Anterior cingulate cortex (tissue), 58 donors: ENCODE measurements around the gene SORD.
"Not testable (repeated sequence)": the region's sequence is repeated elsewhere in the genome, so short reads cannot be mapped to it uniquely, and the experiment has no call there.

Source experiments
- DNase-seq, 58 donors: peaks; one replicate each; lab custom pipeline; 2025; lab: John Stamatoyannopoulos, UW

The SORD gene

GRCh38 chr15:45058690-45059675 lies 36.0 kb downstream of the SORD start:
- not testable (repeated sequence) for DNase-seq

GRCh38 chr15:45062301-45062700 lies 39.3 kb downstream of the SORD start:
- not testable (repeated sequence) for DNase-seq

DNA sequence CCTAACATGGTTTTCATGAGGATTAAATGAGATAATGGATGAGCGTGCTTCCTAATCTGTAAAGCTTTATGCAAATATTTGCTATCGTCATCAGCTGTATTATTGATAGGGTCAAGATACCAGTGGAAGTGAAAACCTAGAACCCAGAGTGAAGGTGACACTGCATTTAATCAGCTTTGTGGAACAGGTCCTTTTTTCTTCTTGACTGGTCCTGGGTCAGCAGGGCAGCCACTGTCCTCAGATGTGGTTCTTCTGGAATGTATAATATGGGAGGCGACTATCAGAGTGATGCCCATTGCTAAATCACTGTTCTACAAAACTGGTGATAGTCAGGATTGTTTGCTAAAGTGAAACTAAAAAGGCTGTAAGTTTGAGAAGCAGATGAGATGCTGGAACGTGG lies 41.4 kb downstream of the SORD start:
- DNase-seq = no peak

DNA sequence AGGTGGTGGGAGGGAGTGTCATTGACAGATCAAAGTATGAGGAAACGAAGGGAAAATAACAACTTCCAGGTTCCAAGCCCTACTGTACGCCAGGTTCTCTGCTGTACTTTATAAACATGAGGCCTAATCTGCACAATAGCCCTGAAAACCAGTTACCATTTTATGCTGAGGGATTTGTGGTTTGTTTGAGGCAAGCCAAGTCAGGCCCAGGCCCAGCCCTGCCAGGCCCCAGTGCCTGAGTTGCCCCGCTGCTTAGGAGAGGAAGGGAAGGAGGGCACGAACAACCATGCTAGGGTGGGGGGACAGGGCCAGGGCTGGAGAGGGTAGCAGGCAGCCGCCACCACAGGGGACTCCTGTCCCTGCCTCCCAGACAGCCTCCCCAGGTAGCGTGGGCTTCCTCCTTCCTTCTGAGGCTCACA lies 47.0 kb downstream of the SORD start:
- DNase-seq = not testable (repeated sequence)

GRCh38 chr15:45073602-45074001 lies 50.6 kb downstream of the SORD start:
- not testable (repeated sequence) for DNase-seq

DNA sequence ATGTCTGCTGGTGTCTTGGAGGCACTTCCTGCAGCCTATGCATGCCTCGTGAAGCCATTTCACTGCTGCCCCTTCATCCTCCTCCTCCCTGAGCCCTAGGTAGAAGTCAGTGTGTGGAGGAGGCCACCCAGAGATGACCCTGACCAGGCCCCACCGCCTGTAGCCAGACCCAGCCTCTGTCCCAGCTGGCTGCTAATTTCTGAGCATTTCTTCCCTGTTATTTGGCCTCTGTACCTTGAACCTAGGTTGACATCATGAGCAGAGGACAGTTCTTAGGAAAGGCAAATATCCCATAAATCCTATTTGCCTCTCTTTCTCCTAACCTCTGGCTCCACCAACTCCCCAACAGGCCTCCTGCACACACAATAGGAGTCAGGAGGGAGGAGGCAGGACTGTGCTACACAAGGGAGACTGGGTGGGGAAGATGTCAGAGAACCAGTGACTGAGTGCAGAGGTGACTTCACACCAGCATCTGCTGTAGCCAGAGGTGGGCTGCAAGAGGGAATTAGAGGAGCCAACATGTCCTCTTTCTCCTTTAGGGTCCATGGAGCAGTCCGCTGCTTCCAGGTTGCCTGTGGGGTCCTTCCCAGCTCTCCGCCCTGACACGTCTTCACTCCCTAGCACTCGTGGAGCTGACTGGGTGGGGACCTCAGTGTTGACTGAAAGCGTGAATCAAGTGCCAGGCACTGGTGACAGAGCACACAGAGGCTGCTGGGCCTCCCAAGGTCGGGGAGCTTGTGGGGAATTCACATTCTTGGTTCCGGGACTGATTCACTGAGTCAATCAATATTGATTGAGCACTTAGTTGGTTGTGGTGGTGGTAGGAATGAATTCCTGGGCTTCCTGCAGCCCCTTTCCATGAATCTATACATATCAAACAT lies 52.7 kb downstream of the SORD start:
- DNase-seq = not testable (repeated sequence)

GRCh38 chr15:45077391-45077790 lies 54.4 kb downstream of the SORD start:
- DNase-seq = not testable (repeated sequence)

DNA sequence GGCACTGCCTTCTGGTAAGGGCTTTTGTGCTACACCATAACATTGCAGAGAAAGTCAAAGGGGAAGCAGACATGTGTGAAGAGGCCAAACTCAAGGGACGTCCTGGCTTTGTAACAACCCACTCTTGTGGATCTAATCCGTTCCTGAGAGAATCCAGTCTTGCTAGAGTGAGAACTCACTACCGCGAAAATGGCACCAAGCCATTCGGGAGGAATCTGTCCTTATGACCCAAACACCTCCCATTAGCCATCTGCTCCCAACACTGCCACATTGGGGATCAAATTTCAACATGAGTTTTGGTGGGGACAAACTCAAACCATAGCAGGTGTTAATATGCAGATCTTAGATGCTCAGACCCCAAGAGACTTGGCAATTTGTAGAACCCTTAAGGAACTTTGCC lies 56.2 kb downstream of the SORD start:
- DNase-seq = not testable (repeated sequence)

DNA sequence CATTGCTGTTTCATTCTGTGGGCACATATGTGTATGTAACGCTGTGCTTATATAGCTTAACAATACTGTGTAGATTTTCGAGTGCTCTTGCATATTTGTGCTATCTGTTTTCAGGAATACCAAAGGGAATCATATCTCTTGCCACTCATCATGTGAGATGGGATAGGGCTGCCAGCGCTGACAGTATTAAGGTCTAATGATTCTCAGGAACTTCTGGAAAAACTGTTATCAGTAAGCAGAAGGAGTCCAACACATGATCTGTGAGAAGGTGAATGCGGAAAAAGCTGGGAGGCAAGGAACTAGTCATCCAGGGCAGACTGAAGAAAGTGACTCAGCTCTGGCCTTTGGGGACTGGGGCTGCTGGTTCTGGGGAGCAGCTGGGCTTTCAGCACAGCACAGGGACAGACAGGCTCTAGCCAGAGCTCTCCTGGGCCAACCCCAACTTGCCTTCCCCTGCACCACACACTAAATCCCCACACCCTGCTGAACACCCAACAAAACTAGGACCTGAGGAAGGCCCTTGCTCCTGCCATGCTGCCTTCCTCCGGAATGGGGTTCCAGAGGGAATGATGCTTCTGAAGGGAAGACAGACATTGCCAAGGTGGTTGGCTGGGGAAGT lies 56.7 kb downstream of the SORD start:
- DNase-seq = not testable (repeated sequence)

GRCh38 chr15:45080593-45080992 lies 57.6 kb downstream of the SORD start:
- not testable (repeated sequence) for DNase-seq

GRCh38 chr15:45082412-45082811 lies 59.4 kb downstream of the SORD start:
- DNase-seq = not testable (repeated sequence)

DNA sequence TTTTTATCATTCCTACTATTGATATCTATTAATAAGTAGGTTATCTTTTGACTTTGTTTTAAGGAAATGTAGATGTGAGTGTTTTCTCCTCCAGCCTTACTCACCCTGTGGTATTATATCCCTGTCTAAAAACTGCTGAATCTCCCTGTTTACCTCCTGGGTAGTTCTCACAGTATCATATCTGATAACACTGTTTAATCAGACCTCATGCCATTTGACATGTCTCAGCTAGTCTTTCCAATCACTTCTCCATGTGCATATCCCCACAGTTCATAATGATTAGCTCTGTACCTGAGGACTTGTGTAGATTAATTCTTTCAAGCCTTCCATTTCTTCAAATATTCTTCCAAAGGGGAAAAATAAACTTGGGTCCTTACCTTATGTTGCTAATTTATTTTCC lies 60.2 kb downstream of the SORD start:
- no peak for DNase-seq

DNA sequence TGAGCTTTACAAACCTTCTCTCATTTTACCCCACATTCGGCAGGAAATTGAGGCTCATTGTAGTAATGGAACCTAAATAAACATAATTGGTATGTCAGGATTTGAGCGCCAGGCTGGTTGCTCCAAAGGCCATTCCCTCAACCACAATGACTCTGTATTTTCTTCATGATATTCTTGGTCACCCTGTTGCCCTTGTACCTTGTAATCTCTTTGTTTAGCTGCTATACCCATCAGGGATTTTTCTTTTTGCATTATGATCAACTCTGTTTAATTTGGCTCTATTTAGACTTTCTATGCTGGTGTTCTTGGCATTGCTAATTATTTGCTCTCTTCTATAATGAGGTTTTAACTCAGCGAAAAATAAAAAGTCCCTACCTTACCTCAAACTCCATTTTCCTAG lies 61.2 kb downstream of the SORD start:
- DNase-seq = no peak

DNA sequence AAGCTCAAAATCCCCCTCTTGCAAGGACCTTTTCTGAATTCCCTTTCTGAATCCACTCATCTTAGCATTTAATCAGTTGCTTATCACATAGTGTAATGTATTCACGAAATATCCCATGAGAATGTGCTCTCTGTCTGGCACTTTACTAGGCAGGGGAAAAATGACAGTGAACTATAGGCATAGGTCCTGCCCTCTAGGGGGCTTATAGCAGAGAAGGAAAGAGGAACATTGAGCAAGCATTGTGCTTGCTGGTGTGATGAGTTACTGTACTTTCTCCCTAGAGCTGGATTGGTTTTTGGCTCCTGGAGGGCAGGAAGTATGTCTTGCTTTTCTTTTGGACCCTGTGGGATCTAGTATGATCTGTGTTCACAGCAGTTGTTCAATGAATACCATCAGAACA lies 64.5 kb downstream of the SORD start:
- no peak for DNase-seq

DNA sequence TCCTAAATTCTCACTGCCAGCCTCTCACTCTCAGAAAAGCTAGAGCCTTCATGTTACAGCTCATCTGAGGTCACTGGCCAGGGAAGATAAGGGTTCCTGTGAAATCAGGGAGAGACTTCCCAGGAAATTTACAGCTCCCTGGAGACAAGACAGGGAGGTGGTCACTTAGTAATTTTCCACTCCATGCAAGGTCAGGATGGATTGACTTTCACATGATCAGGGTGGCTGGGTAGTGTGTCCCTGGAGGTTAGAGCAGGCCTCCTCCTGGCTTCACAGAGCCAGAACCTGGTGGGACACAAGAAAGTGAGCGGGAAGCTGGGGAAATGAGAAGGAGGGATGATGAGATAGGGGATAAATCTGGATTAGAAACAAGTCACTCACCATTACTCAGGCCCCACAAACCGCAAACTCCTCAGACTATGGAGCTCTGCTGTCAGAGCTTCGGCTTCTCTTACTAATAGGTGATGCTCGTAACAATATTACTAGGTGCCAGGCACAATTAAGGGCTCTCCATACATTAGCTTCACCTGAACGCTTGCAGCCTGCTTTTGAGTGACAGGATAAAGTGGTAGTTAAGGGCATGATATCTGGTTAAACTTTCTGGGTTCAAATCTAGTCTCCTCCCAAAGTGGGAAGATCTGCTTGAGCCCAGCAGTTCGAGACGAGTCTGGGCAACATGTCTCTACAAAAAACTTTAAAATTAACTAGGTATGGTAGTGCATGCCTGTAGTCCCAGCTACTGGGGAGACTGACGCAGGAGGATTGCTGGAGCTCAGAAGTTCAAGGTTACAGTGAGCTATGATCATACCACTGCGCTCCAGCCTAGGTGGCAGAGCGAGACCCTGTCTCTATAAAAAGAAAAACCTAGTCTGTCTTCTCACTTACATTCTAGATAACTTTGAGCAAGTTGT lies 66.1 kb downstream of the SORD start:
- DNase-seq = no peak

DNA sequence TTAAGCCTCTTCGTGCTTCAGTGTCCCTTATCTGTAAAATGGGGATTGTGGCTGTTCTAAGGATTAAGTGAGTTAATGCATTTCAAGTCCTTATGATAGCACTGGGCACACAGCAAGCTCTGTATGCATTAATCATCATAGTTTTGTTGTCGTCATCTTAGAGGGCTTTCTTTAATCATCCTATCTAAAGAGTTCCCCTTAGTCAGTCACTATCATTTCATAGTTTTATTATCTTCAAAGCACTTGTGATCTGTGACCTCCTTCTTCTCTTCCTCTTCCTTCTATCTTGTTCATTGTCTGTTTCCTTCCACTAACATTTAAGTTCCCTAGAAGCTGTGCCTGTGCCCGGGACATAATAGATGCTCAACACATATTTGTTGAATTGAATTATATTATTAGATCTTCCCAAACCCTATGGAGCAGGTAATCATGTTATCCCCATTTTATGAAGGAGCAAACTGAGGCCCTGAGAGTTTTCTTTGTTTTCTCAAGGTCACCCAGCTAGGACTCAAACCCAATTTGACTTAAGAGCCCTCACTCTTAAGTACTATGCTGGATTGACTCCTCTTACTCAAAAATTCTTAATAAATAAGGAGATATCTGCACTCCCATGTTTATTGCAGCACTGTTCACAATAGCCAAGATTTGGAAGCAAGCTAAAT lies 66.8 kb downstream of the SORD start:
- DNase-seq = no peak

GRCh38 chr15:45091161-45091560 lies 68.2 kb downstream of the SORD start:
- DNase-seq = no peak

DNA sequence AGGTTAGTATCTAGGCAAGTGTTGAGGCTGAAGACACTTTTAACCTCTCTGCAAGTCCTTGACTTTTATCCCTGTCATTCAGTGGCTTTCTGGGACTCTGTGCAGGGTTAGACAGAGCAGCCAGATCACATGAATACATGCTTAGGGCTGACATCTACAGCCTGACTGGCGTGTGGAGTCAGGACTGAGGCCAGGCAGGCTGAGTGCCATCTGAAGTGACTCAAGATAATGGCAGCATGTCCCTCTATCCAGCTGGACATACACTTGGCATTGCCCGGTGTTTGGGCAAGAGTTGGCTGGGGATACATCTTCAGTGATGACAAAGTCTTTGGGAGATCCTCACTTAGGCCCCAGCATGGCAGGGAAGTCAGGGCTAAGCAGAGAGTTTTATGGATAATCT lies 68.6 kb downstream of the SORD start:
- DNase-seq = no peak

- no peak for DNase-seq
Measured at GRCh38 chr15:45093013-45093412, 70.0 kb downstream of the SORD start.
